ENCODE measurements around the gene OR4F17.
"Not testable (repeated sequence)": the region's sequence is repeated elsewhere in the genome, so short reads cannot be mapped to it uniquely, and the experiment has no call there.

- not testable (repeated sequence) for TF ChIP-seq CTCF (IDR thresholded peaks at IDR 0.05; ENCODE audit: insufficient read depth, low read length); REST (IDR thresholded peaks at IDR 0.05; ENCODE audit: insufficient replicate concordance, low read depth)
These were observed 13.7 kb downstream of the OR4F17 start for GRCh38 chr19:120443-121140.
